Effector memory CD4-positive, alpha-beta T cell (primary cell): ENCODE results near the gene PGF.
A peak's percentile ranks its signal among the peaks of the same experiment; 100 is the strongest.

Experiments used
- DNase-seq, 3 donors: peaks; one replicate each; pipeline ENCODE4 v3.0.0-alpha.2; 2020
- H3K27ac ChIP-seq: 2 replicates; pipeline ENCODE4 v1.7.0; 2013; ENCODE audit warnings: mild to moderate bottlenecking, low read length, moderate library complexity; ENCODE audit not compliant: insufficient read depth, poor library complexity, severe bottlenecking
- H3K27me3 ChIP-seq: replicated peaks from 2 replicates; pipeline ENCODE4 v1.7.0; 2013; ENCODE audit warnings: mild to moderate bottlenecking, low read length; ENCODE audit not compliant: insufficient read depth, control insufficient read depth, poor library complexity, severe bottlenecking
- H3K36me3 ChIP-seq: 2 replicates; pipeline ENCODE4 v1.7.0; 2013; ENCODE audit warnings: mild to moderate bottlenecking, low read length, moderate library complexity; ENCODE audit not compliant: control insufficient read depth, insufficient read depth
- H3K4me1 ChIP-seq: 2 replicates; pipeline ENCODE4 v1.7.0; 2013; ENCODE audit warnings: low read length, mild to moderate bottlenecking; ENCODE audit not compliant: control insufficient read depth, insufficient read depth, poor library complexity, severe bottlenecking
- H3K4me3 ChIP-seq: 2 replicates; pipeline ENCODE4 v1.7.0; 2013; ENCODE audit warnings: low read length, low read depth, mild to moderate bottlenecking; ENCODE audit not compliant: insufficient read depth, poor library complexity, severe bottlenecking
- H3K9me3 ChIP-seq: 2 replicates; pipeline ENCODE4 v1.7.0; 2013; ENCODE audit warnings: mild to moderate bottlenecking, low read length, moderate library complexity; ENCODE audit not compliant: control insufficient read depth

PGF gene

GRCh38 chr14:74906925-74907521 is 48.4 kb downstream of the PGF start:
- Histone ChIP-seq H3K27me3 (no peaks in the 10 kb centered on the region), H3K4me3 (no peak overlapping the region), H3K36me3 (peaks cover 27% of the 10 kb centered on the region), H3K4me1 (no peaks in the 10 kb centered on the region), H3K9me3 (no peaks in the 10 kb centered on the region), H3K27ac (no peak overlapping the region)
- DNase-seq, result no peak

GRCh38 chr14:74905595-74906142 is 49.7 kb downstream of the PGF start:
- Histone ChIP-seq H3K9me3 (no peaks in the 10 kb centered on the region), H3K27ac (no peak overlapping the region), H3K4me3 (no peak overlapping the region), H3K27me3 (no peaks in the 10 kb centered on the region), H3K36me3 (peaks cover 40% of the 10 kb centered on the region), H3K4me1 (no peaks in the 10 kb centered on the region)
- DNase-seq, result peak; percentile 59 to 71 (median 67)

GRCh38 chr14:74904635-74905503 is 50.5 kb downstream of the PGF start:
- H3K36me3 ChIP-seq, result peaks cover 48% of the 10 kb centered on the region

GRCh38 chr14:74902941-74903705 is 52.3 kb downstream of the PGF start:
- Histone ChIP-seq H3K4me3 (no peak overlapping the region), H3K36me3 (peaks cover 66% of the 10 kb centered on the region), H3K9me3 (no peaks in the 10 kb centered on the region), H3K4me1 (no peaks in the 10 kb centered on the region), H3K27me3 (no peaks in the 10 kb centered on the region), H3K27ac (no peak overlapping the region)
- DNase-seq, result no peak

More at GRCh38 chr14:74904635-74905503, 50.5 kb downstream of the PGF start:
- no peaks in the 10 kb centered on the region for H3K27me3 ChIP-seq
- no peak overlapping the region for H3K4me3 ChIP-seq
- no peaks in the 10 kb centered on the region for H3K9me3 ChIP-seq
- H3K27ac ChIP-seq, result no peak overlapping the region
- H3K4me1 ChIP-seq, result no peaks in the 10 kb centered on the region
- no peak for DNase-seq

- Histone ChIP-seq H3K27me3 (no peaks in the 10 kb centered on the region), H3K27ac (no peak overlapping the region), H3K4me3 (no peak overlapping the region), H3K36me3 (peaks cover 96% of the 10 kb centered on the region), H3K4me1 (no peaks in the 10 kb centered on the region), H3K9me3 (no peaks in the 10 kb centered on the region)
- DNase-seq, result no peak
Measured at GRCh38 chr14:74898694-74899093, 56.7 kb downstream of the PGF start.

- H3K4me1 ChIP-seq, result no peaks in the 10 kb centered on the region
- peaks cover 99% of the 10 kb centered on the region for H3K36me3 ChIP-seq
- no peak overlapping the region for H3K27ac ChIP-seq
Measured at GRCh38 chr14:74898083-74898482, 57.3 kb downstream of the PGF start.

GRCh38 chr14:74897642-74898041 is 57.8 kb downstream of the PGF start:
- no peak overlapping the region for H3K4me3 ChIP-seq
- no peaks in the 10 kb centered on the region for H3K9me3 ChIP-seq
- peaks cover 99% of the 10 kb centered on the region for H3K36me3 ChIP-seq
- H3K27me3 ChIP-seq, result no peaks in the 10 kb centered on the region
- H3K4me1 ChIP-seq, result no peaks in the 10 kb centered on the region
- no peak overlapping the region for H3K27ac ChIP-seq
- DNase-seq, result no peak

More at GRCh38 chr14:74898083-74898482, 57.3 kb downstream of the PGF start:
- H3K27me3 ChIP-seq, result no peaks in the 10 kb centered on the region
- H3K4me3 ChIP-seq, result no peak overlapping the region
- H3K9me3 ChIP-seq, result no peaks in the 10 kb centered on the region
- DNase-seq, result no peak

- Histone ChIP-seq H3K27me3 (no peaks in the 10 kb centered on the region), H3K36me3 (peaks cover 99% of the 10 kb centered on the region), H3K4me1 (no peaks in the 10 kb centered on the region), H3K27ac (no peak overlapping the region), H3K9me3 (no peaks in the 10 kb centered on the region), H3K4me3 (no peak overlapping the region)
- DNase-seq, result no peak
Measured at GRCh38 chr14:74896400-74896799, 59.0 kb downstream of the PGF start.

GRCh38 chr14:74893614-74894091 is 61.7 kb downstream of the PGF start:
- peaks cover 91% of the 10 kb centered on the region for H3K36me3 ChIP-seq
- no peaks in the 10 kb centered on the region for H3K4me1 ChIP-seq

More at GRCh38 chr14:74893614-74894091, 61.7 kb downstream of the PGF start:
- no peak overlapping the region for H3K27ac ChIP-seq
- no peaks in the 10 kb centered on the region for H3K9me3 ChIP-seq
- H3K4me3 ChIP-seq, result no peak overlapping the region
- H3K27me3 ChIP-seq, result no peaks in the 10 kb centered on the region
- DNase-seq, result no peak
